GM12873 (cell line): ENCODE results near the gene TACR1.
A peak's percentile ranks its signal among the peaks of the same experiment; 100 is the strongest.

Experiments used
- CTCF ChIP-seq: IDR thresholded peaks from 2 replicates; pipeline ENCODE4 v1.5.1; 2012; ENCODE audit warnings: low read depth, mild to moderate bottlenecking, moderate library complexity, low read length, control low read depth; ENCODE audit not compliant: insufficient read depth; ENCODE audit errors: missing control alignments

TACR1 gene

GRCh38 chr2:75199428-75200011 is at the start of gene TACR1:
Gene TACR1 (minus strand): TSS chr2:75199520. CDS start chr2:75198934, 586 bp downstream.
- peak; percentile 71 for TF ChIP-seq CTCF

GRCh38 chr2:75246441-75247167 is 47.3 kb upstream of the TACR1 start:
- TF ChIP-seq CTCF = no peak

GRCh38 chr2:75243219-75243618 is 43.9 kb upstream of the TACR1 start:
- no peak for TF ChIP-seq CTCF

- TF ChIP-seq CTCF = peak; percentile 36
Observed at GRCh38 chr2:75241696-75242095, 42.4 kb upstream of the TACR1 start.

GRCh38 chr2:75238670-75239330 is 39.5 kb upstream of the TACR1 start:
- TF ChIP-seq CTCF = no peak

GRCh38 chr2:75237296-75237695 is 38.0 kb upstream of the TACR1 start:
- no peak for TF ChIP-seq CTCF

- TF ChIP-seq CTCF = no peak
Observed at GRCh38 chr2:75233965-75234364, 34.6 kb upstream of the TACR1 start.
